HS-5 (cell line): ENCODE results near the gene BOLA2.
"Not testable (repeated sequence)": the region's sequence is repeated elsewhere in the genome, so short reads cannot be mapped to it uniquely, and the experiment has no call there.

Experiments
- DNase-seq: peaks from one replicate; pipeline ENCODE4 v3.0.0-alpha.2; 2012; ENCODE audit warnings: low read depth

The BOLA2 gene

GRCh38 chr16:29454269-29454668, at the start of gene BOLA2, which contains the start of gene SLX1B:
Gene BOLA2 (minus strand): TSS chr16:29454351. CDS start chr16:29454253, 98 bp downstream.
Gene SLX1B (plus strand): TSS chr16:29454533.
- DNase-seq, result not testable (repeated sequence)

DNA sequence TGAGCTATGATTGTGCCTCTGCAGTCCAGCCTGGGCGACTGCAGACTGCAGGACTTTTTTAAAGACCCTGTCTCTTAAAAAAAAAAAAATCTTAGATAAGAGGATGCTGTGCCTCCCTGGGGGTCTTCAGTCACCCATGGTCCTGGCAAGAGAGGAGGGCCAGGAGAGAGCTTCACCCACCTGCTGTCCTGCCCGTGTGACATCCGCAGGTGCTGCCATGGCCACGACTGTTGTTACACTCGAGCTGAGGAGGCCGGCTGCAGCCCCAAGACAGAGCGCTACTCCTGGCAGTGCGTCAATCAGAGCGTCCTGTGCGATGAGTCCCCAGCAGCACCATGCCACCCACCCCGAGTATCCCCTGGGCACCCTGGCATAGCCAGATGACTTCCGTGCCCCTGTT, 28.1 kb upstream of the BOLA2 start:
- DNase-seq, result not testable (repeated sequence)

- DNase-seq, result not testable (repeated sequence)
These were observed 17.9 kb upstream of the BOLA2 start for GRCh38 chr16:29472065-29472464.

DNA sequence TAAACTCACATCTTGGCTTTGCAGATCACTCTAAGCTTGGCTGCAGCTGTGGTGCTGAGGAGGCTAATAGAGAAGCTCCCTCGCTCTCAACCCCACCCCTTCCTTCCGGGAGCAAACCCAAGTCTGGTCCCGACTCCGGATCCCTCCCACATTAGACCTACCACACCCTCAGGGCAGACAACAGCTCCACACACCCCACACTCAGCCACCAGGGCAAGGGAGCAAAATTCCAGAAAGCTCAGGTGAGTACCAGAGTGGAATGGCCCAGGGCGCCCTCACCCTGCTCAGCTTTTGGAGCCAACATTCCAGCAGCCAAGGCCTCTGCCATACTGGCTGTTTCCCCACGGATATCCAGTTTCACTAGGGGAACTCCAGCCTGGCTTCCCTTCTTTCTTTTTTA, 15.5 kb upstream of the BOLA2 start:
- DNase-seq, result not testable (repeated sequence)

- DNase-seq, result not testable (repeated sequence)
These were observed 13.7 kb upstream of the BOLA2 start for GRCh38 chr16:29467654-29468366.

GRCh38 chr16:29466904-29467303, 12.8 kb upstream of the BOLA2 start:
- not testable (repeated sequence) for DNase-seq

DNA sequence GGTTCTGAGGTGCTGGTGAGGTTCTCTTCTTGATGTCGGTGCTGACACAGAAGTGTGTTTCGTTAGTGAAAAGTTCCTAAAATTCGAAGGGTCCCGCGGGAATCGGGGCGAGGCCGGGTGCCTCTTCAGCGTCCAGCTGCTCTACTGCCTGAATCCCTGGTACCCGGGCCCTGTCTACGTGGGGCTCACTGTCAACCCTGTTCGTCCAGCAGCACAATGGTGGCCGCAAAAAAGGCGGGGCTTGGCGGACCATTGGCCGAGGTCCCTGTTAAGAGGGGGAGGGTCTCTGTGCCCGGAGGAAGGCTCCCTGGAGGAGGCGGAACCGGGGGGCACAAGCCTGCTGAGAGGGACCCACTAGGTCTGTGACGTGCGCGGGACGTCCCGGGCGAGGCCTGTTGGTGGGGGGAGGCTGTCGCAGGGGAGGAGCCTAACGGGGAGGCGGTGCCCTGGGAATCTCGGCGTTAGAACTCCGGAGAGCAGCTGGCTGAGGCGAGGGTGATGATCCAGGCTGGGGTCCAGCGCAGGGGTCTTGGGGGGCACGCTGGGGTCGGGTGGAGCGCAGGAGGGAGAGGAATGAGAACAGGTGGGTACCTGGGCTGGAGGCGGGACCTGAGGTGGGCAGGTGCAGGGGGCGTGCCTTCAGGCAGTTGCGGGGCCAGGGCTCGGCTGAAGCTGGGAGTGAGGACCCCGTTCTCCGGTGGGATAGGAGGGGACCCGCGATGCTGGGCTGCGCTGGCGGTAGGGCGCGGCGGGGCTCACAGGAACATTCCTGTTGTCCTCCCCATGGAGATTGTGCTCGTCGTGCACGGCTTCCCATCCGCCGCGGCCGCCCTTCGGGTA, 12.1 kb upstream of the BOLA2 start:
- DNase-seq, result not testable (repeated sequence)

DNA sequence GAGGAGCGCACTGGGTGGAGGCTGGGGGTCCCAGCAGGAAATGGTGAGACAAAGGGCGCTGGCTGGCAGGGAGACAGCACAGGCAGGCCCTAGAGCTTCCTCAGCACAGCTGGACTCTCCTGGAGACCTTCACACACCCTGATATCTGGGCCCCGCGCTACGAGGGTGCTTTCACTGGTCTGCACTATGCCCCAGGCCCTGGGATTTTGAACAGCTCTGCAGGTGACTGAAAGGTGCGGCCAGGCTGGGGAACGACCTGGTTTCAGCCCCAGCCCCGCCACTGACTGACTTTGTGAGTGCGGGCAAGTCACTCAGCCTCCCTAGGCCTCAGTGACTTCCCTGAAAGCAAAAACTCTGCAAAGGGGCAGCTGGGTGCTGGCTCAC, 6.5 kb upstream of the BOLA2 start:
- DNase-seq, result not testable (repeated sequence)

- not testable (repeated sequence) for DNase-seq
These were observed 5.8 kb upstream of the BOLA2 start, which contains the start of gene SULT1A4 for GRCh38 chr16:29459706-29460646. Gene SULT1A4 (plus strand): TSS chr16:29459913. CDS start chr16:29461386, 1,473 bp downstream.

GRCh38 chr16:29457660-29458059, 3.5 kb upstream of the BOLA2 start:
- not testable (repeated sequence) for DNase-seq

DNA sequence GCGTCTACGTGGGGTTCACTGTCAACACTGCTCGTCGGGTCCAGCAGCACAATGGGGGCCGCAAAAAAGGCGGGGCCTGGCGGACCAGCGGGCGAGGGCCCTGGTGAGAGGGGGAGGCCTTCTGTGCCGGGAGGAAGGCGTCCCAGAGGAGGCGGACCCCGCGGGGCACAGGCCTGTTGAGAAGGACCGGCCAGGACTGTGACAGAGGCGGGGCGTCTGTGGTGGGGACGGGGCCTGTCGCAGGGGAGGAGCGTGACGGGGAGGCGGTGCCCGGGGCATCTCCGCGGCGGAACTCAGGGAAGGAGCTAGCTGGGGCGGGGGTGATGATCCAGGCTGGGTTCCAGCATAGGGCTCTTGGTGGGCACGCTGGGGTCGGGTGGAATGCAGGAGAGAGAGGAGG, 677 bp upstream of the BOLA2 start:
- not testable (repeated sequence) for DNase-seq

DNA sequence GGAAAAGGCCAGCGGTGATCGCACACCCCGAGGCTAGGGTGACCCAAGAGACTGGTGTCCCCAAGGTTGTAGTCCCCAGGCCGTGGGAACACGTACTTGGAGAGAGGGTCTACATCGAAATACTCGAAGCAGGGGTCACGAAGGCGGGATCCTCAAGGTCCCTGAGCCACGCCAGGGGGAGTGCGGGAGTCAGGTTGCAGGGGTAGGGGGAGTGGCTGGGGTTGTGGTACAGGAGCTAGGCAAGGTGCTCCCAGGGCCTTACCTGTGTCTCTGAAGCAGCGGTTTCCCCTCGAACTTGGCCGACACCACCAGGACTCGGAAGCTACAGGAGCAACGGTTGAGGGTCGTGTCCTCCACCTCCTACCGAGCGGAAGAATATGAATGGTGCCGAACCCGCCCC, 397 bp downstream of the BOLA2 start:
- not testable (repeated sequence) for DNase-seq

- not testable (repeated sequence) for DNase-seq
These were observed 28.8 kb downstream of the BOLA2 start for GRCh38 chr16:29425390-29425789.

DNA sequence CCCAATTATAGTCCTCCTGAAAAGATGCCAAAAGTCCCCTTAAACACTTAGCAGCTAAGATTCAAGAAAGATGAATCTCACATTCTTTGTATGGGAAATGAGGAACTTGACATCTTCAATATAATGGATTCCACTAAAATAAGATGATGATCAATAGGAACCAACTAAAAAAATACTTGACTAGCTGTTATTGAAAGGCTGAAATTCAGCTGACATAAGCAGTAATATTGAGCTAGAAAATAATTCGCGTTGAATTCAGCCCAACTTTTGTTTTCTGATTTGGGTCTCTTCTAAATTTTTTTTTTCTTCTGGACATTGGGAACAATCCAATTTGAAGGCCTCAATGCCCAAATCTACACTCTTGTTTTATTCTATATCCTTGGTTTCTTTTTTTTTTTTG, 30.6 kb downstream of the BOLA2 start:
- DNase-seq, result not testable (repeated sequence)

GRCh38 chr16:29405249-29405648, 48.9 kb downstream of the BOLA2 start:
- peak; percentile 33 for DNase-seq
